ENCODE data around the gene DDX25. TPM values are rescaled to one million over a fixed set of nuclear protein-coding genes. Genes with fewer than 3 reads are reported as not detected.

Gene DDX25
- total and polyA plus RNA-seq, 10 donors: 0.11 to 1.8 (median 0.34) TPM; not detected in 2

- Histone ChIP-seq H3K27me3 (replicated peaks in 1 of 7) (peaks cover 0 to 6% (median 0%) of the 10 kb centered on the region in 7 donors), H3K27ac (no peak overlapping the region), H3K4me3 (no peak overlapping the region), H3K9me3 (no peaks in the 10 kb centered on the region), H3K4me1 (no peaks in the 10 kb centered on the region), H3K36me3 (no peaks in the 10 kb centered on the region)
- intact Hi-C loops (cut with DNase I; ENCODE audit: low total_unique reads): no loop called here
- DNase-seq: no peak
- no peak for TF ChIP-seq POLR2AphosphoS5 (IDR thresholded peaks at IDR 0.05)
- TF ChIP-seq, protein P1, sequence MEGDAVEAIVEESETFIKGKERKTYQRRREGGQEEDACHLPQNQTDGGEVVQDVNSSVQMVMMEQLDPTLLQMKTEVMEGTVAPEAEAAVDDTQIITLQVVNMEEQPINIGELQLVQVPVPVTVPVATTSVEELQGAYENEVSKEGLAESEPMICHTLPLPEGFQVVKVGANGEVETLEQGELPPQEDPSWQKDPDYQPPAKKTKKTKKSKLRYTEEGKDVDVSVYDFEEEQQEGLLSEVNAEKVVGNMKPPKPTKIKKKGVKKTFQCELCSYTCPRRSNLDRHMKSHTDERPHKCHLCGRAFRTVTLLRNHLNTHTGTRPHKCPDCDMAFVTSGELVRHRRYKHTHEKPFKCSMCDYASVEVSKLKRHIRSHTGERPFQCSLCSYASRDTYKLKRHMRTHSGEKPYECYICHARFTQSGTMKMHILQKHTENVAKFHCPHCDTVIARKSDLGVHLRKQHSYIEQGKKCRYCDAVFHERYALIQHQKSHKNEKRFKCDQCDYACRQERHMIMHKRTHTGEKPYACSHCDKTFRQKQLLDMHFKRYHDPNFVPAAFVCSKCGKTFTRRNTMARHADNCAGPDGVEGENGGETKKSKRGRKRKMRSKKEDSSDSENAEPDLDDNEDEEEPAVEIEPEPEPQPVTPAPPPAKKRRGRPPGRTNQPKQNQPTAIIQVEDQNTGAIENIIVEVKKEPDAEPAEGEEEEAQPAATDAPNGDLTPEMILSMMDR (IDR thresholded peaks at IDR 0.05 in 8 of 11, conservative IDR thresholded peaks at IDR 0.05 in 3 of 11): no peak
- TF ChIP-seq POLR2A (IDR thresholded peaks at IDR 0.05): no peak
Observed at GRCh38 chr11:125974284-125974683, 70.0 kb downstream of the DDX25 start.

DNA sequence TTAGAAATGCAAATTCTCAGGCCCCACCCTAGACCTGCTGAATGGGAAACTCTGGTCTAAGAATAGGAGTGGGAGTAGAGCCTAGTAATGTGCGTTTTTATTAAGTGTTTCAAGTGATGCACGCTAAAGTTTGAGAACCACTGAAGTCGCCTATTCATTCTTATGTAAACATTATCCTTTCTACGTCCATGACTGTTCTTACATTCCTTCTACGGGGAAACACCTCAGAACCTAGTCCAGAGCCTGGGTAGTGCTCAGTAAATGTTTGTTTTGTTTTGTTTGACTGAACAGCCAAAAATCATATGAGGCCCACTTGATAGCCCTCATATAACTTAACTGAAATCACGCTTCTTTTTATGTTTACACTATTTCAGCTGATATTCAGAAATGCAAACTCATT lies 71.3 kb downstream of the DDX25 start:
- TF ChIP-seq POLR2AphosphoS5 (IDR thresholded peaks at IDR 0.05): no peak
- no peak for TF ChIP-seq POLR2A (IDR thresholded peaks at IDR 0.05)
- TF ChIP-seq, protein P1 (IDR thresholded peaks at IDR 0.05 in 8 of 11, conservative IDR thresholded peaks at IDR 0.05 in 3 of 11): no peak
- H3K27ac ChIP-seq: no peak overlapping the region
- H3K36me3 ChIP-seq: no peaks in the 10 kb centered on the region
- H3K27me3 ChIP-seq (replicated peaks in 1 of 7): peaks cover 0 to 6% (median 0%) of the 10 kb centered on the region in 7 donors
- H3K4me1 ChIP-seq: no peaks in the 10 kb centered on the region
- WGBS, 5 donors: 90 to 94% (median 92%) methylated on average over 6 of the region's 6 CpGs
- no peaks in the 10 kb centered on the region for H3K9me3 ChIP-seq
- no peak overlapping the region for H3K4me3 ChIP-seq
- intact Hi-C loops (cut with DNase I; ENCODE audit: low total_unique reads): no loop called here
- DNase-seq: no peak

- DNase-seq: no peak
- TF ChIP-seq, protein P1 (IDR thresholded peaks at IDR 0.05 in 8 of 11, conservative IDR thresholded peaks at IDR 0.05 in 3 of 11): no peak
- TF ChIP-seq POLR2AphosphoS5 (IDR thresholded peaks at IDR 0.05) (no peak), POLR2A (IDR thresholded peaks at IDR 0.05) (no peak)
- Histone ChIP-seq H3K4me1 (no peaks in the 10 kb centered on the region), H3K27me3 (replicated peaks in 1 of 7) (peaks cover 0 to 6% (median 0%) of the 10 kb centered on the region in 7 donors), H3K27ac (no peak overlapping the region), H3K9me3 (no peaks in the 10 kb centered on the region), H3K4me3 (no peak overlapping the region), H3K36me3 (no peaks in the 10 kb centered on the region)
- intact Hi-C loops (cut with DNase I; ENCODE audit: low total_unique reads): no loop called here
Observed at GRCh38 chr11:125976156-125976555, 71.8 kb downstream of the DDX25 start.

- intact Hi-C loops (cut with DNase I; ENCODE audit: low total_unique reads): no loop called here
- Histone ChIP-seq H3K27ac (no peak overlapping the region), H3K9me3 (no peaks in the 10 kb centered on the region), H3K4me1 (no peaks in the 10 kb centered on the region), H3K4me3 (no peak overlapping the region), H3K27me3 (replicated peaks in 1 of 7) (peaks cover 0 to 1% (median 0%) of the 10 kb centered on the region in 7 donors), H3K36me3 (no peaks in the 10 kb centered on the region)
- 83 to 92% (median 87%) methylated on average over 3 of the region's 3 CpGs for WGBS, 5 donors
- DNase-seq: no peak
- TF ChIP-seq POLR2AphosphoS5 (IDR thresholded peaks at IDR 0.05) (no peak), POLR2A (IDR thresholded peaks at IDR 0.05) (no peak)
- TF ChIP-seq, protein P1 (IDR thresholded peaks at IDR 0.05 in 8 of 11, conservative IDR thresholded peaks at IDR 0.05 in 3 of 11): no peak
Observed at GRCh38 chr11:125977333-125977732, 73.0 kb downstream of the DDX25 start.
